ENCODE data around the gene CSNK1A1L. TPM values are rescaled to one million over a fixed set of nuclear protein-coding genes. Genes with fewer than 3 reads are reported as not detected.

CSNK1A1L gene
- 0.07 TPM for polyA plus RNA-seq (2013, experiment 1 of 2; ENCODE audit: insufficient read length)
- polyA plus RNA-seq (2013, experiment 2 of 2; ENCODE audit: insufficient read length) = 0.05 TPM

- no peak for DNase-seq
These were observed at the start of gene CSNK1A1L for GRCh38 chr13:37105251-37105714. Gene CSNK1A1L (minus strand): TSS chr13:37105664. CDS start chr13:37105256, 408 bp downstream.

- no peak for DNase-seq
These were observed 43.9 kb upstream of the CSNK1A1L start for GRCh38 chr13:37149380-37149779.

GRCh38 chr13:37148501-37148900 lies 43.0 kb upstream of the CSNK1A1L start:
- DNase-seq = peak; percentile 55

- peak; percentile 66 for DNase-seq
These were observed 39.2 kb upstream of the CSNK1A1L start for GRCh38 chr13:37144661-37145060.

- peak; percentile 46 for DNase-seq
These were observed 38.4 kb upstream of the CSNK1A1L start for GRCh38 chr13:37143911-37144310.

GRCh38 chr13:37142877-37143276 lies 37.4 kb upstream of the CSNK1A1L start:
- DNase-seq = no peak

- DNase-seq = peak; percentile 78
These were observed 35.5 kb upstream of the CSNK1A1L start for GRCh38 chr13:37141011-37141410.

- DNase-seq = peak; percentile 26
These were observed 33.9 kb upstream of the CSNK1A1L start for GRCh38 chr13:37139356-37139755.

- peak; percentile 70 for DNase-seq
These were observed 33.5 kb upstream of the CSNK1A1L start for GRCh38 chr13:37138926-37139325.

GRCh38 chr13:37138169-37138568 lies 32.7 kb upstream of the CSNK1A1L start:
- DNase-seq = peak; percentile 87

GRCh38 chr13:37136633-37137032 lies 31.2 kb upstream of the CSNK1A1L start:
- DNase-seq = no peak

GRCh38 chr13:37136187-37136586 lies 30.7 kb upstream of the CSNK1A1L start:
- DNase-seq = peak; percentile 49

- peak; percentile 85 for DNase-seq
These were observed 29.1 kb upstream of the CSNK1A1L start for GRCh38 chr13:37134411-37135041.

- no peak for DNase-seq
These were observed 26.7 kb upstream of the CSNK1A1L start for GRCh38 chr13:37132211-37132610.

- DNase-seq = no peak
These were observed 25.6 kb upstream of the CSNK1A1L start for GRCh38 chr13:37131092-37131491.

GRCh38 chr13:37129866-37130265 lies 24.4 kb upstream of the CSNK1A1L start:
- DNase-seq = no peak

GRCh38 chr13:37127691-37128241 lies 22.3 kb upstream of the CSNK1A1L start:
- peak; percentile 90 for DNase-seq

- no peak for DNase-seq
These were observed 17.9 kb upstream of the CSNK1A1L start for GRCh38 chr13:37123337-37123736.

- no peak for DNase-seq
These were observed 12.6 kb upstream of the CSNK1A1L start for GRCh38 chr13:37118016-37118415.

- no peak for DNase-seq
These were observed 8.8 kb upstream of the CSNK1A1L start for GRCh38 chr13:37114250-37114649.

GRCh38 chr13:37113534-37113933 lies 8.1 kb upstream of the CSNK1A1L start:
- no peak for DNase-seq

GRCh38 chr13:37109051-37109678 lies 3.7 kb upstream of the CSNK1A1L start:
- peak; percentile 79 for DNase-seq

GRCh38 chr13:37107868-37108267 lies 2.4 kb upstream of the CSNK1A1L start:
- DNase-seq = no peak

GRCh38 chr13:37107456-37107855 lies 2.0 kb upstream of the CSNK1A1L start:
- no peak for DNase-seq
